ENCODE measurements around the gene CDH23.

DNA sequence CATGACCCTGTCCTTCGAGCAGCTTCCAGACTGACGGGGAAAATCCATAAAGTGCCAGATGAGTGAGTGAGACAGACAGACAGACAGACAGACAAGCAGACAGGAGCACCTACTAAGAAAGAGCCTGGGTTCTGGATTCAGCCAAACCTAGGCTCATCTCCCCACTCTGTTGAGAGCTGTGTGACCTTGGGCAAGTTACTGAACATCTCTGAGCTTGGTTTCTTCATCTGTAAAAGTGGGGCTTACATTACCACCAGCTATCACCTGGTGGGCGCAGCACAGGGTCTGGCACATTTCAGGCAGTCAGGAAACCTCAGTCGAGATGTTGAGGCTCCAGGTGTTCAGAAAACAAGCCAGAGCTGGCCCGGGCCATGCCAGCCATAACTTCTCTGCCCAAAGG lies 285.3 kb downstream of the CDH23 start:
- TF ChIP-seq, protein P1, sequence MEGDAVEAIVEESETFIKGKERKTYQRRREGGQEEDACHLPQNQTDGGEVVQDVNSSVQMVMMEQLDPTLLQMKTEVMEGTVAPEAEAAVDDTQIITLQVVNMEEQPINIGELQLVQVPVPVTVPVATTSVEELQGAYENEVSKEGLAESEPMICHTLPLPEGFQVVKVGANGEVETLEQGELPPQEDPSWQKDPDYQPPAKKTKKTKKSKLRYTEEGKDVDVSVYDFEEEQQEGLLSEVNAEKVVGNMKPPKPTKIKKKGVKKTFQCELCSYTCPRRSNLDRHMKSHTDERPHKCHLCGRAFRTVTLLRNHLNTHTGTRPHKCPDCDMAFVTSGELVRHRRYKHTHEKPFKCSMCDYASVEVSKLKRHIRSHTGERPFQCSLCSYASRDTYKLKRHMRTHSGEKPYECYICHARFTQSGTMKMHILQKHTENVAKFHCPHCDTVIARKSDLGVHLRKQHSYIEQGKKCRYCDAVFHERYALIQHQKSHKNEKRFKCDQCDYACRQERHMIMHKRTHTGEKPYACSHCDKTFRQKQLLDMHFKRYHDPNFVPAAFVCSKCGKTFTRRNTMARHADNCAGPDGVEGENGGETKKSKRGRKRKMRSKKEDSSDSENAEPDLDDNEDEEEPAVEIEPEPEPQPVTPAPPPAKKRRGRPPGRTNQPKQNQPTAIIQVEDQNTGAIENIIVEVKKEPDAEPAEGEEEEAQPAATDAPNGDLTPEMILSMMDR (conservative IDR thresholded peaks at IDR 0.05), result no peak
- TF ChIP-seq EZH2 (IDR thresholded peaks at IDR 0.05; ENCODE audit: low read depth), result no peak
